ENCODE data around the gene NFIL3.

Gene NFIL3

DNA sequence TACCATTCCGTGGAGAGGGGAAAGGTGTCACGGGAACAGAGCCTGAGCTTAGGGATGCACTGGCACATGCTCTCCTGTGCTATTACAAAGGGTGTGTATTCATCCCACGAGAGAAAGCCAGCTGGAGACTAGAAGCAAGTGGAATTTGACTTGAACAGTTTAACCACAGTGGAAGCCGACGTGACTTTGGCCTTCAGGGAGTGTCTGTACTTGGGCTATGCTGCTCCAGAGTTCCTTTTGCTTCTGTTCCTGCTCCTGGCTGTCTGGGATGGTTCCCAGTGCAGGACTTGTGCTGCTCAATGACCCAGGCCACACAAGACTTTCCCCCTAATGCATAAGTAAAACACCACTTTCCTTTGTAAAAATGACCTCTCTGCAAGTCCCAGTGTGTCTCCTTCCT lies 7.9 kb upstream of the NFIL3 start:
- H3K9ac ChIP-seq (ENCODE audit: low read length), result no peak overlapping the region
- no peaks in the 10 kb centered on the region for H3K36me3 ChIP-seq (ENCODE audit: control insufficient read depth, insufficient read depth, low read length)
- H3K27me3 ChIP-seq (ENCODE audit: control insufficient read depth, insufficient read depth, low read length), result no peaks in the 10 kb centered on the region
- no peaks in the 10 kb centered on the region for H3K9me3 ChIP-seq (ENCODE audit: control insufficient read depth, low read length)
- peaks cover 12% of the 10 kb centered on the region for H3K4me1 ChIP-seq (ENCODE audit: control insufficient read depth, insufficient read depth, low read length)
- no peak overlapping the region for H3K4me3 ChIP-seq (ENCODE audit: low read length)

DNA sequence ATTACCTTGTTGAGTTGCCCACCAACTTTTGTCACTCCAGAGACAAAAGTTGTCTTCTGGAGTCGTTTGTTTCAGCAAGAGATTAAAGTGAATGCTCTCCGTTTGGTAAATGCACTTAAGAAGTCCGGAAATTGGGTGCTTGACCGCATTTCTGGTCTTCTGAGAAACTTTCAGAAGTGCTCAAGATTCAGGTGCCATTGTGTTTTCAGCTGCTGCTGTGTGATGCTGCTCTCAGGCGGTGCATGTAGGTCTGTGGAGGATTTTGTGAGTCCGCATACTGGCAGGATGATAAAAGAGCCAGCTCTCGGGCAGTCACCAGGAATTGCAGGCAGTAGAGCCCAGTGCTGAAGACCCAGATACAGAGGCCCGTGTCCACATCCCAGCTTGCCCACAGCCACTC lies 5.9 kb upstream of the NFIL3 start:
- Histone ChIP-seq H3K4me1 (ENCODE audit: control insufficient read depth, insufficient read depth, low read length) (peaks cover 16% of the 10 kb centered on the region), H3K36me3 (ENCODE audit: control insufficient read depth, insufficient read depth, low read length) (no peaks in the 10 kb centered on the region), H3K27me3 (ENCODE audit: control insufficient read depth, insufficient read depth, low read length) (peaks cover 5% of the 10 kb centered on the region)

DNA sequence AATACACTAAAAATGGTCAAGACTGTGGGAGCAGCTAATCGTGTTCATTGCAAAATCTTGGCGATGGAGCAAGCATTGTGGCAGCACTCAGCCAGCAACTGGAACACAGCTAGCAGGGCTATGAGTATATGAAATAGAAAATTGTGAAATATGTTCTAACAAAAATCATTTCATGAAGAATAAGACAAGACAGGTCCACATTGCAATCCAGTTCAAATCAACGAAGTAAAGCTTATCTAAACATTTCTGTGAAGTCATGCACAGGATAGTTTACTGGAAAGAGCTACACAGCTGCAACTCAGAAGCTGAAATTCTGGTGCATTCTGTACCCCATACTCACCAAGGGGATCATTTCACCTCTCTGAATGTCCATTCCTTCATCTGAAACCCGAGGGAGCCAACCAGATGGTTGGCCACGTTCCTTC lies 5.3 kb upstream of the NFIL3 start:
- H3K9me3 ChIP-seq (ENCODE audit: control insufficient read depth, low read length), result no peaks in the 10 kb centered on the region
- peaks cover 16% of the 10 kb centered on the region for H3K4me1 ChIP-seq (ENCODE audit: control insufficient read depth, insufficient read depth, low read length)

More for the DNA sequence above, 5.9 kb upstream of the NFIL3 start:
- Histone ChIP-seq H3K4me3 (ENCODE audit: low read length) (no peak overlapping the region), H3K9ac (ENCODE audit: low read length) (no peak overlapping the region), H3K9me3 (ENCODE audit: control insufficient read depth, low read length) (no peaks in the 10 kb centered on the region)

DNA sequence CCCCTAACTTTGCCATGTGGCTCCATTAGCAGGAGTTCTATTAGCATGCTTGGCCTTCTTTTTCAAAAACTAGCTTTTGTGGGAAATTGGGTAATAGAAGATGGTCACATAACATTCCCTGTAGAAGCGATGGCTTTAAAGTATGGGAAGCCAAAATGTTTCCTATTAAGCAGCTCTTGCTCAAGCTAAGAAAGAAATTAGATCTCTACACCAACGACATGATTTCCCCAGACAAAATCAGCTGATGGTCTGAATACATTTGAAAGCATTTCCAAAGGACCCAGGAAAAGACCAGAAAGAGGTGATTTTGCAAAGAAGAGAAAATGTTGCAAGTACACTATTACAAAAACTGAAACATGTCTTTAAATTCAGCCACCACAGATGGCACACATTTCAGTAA lies 4.8 kb upstream of the NFIL3 start:
- peaks cover 5% of the 10 kb centered on the region for H3K27me3 ChIP-seq (ENCODE audit: control insufficient read depth, insufficient read depth, low read length)
- H3K9ac ChIP-seq (ENCODE audit: low read length), result no peak overlapping the region
- no peak overlapping the region for H3K4me3 ChIP-seq (ENCODE audit: low read length)
- H3K36me3 ChIP-seq (ENCODE audit: control insufficient read depth, insufficient read depth, low read length), result no peaks in the 10 kb centered on the region
- no peaks in the 10 kb centered on the region for H3K9me3 ChIP-seq (ENCODE audit: control insufficient read depth, low read length)
- H3K4me1 ChIP-seq (ENCODE audit: control insufficient read depth, insufficient read depth, low read length), result peaks cover 16% of the 10 kb centered on the region

More for the DNA sequence above, 5.3 kb upstream of the NFIL3 start:
- H3K36me3 ChIP-seq (ENCODE audit: control insufficient read depth, insufficient read depth, low read length), result no peaks in the 10 kb centered on the region
- peaks cover 5% of the 10 kb centered on the region for H3K27me3 ChIP-seq (ENCODE audit: control insufficient read depth, insufficient read depth, low read length)
- H3K9ac ChIP-seq (ENCODE audit: low read length), result no peak overlapping the region
- no peak overlapping the region for H3K4me3 ChIP-seq (ENCODE audit: low read length)

DNA sequence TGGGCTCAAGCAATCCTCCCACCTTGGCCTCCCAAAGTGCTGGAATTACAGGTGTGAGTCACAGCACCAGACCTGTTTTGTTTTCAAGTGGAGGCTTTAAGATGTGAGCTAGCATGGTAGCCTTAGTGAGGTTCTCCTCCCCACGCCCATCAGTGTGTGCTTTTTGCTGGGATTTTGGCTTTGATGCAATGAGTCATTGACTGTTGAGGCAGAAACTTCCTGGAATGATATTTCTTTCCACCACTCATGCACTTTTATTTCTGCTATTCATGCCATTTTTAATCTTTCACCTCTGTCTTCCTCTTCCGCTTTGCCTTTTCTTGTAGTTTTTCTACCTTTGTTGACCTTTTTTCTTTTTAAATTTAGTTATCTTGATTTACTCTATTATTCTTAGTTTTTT lies 4.2 kb upstream of the NFIL3 start:
- Histone ChIP-seq H3K4me3 (ENCODE audit: low read length) (no peak overlapping the region), H3K9me3 (ENCODE audit: control insufficient read depth, low read length) (no peaks in the 10 kb centered on the region), H3K4me1 (ENCODE audit: control insufficient read depth, insufficient read depth, low read length) (peaks cover 16% of the 10 kb centered on the region), H3K36me3 (ENCODE audit: control insufficient read depth, insufficient read depth, low read length) (no peaks in the 10 kb centered on the region), H3K27me3 (ENCODE audit: control insufficient read depth, insufficient read depth, low read length) (peaks cover 5% of the 10 kb centered on the region), H3K9ac (ENCODE audit: low read length) (no peak overlapping the region)

DNA sequence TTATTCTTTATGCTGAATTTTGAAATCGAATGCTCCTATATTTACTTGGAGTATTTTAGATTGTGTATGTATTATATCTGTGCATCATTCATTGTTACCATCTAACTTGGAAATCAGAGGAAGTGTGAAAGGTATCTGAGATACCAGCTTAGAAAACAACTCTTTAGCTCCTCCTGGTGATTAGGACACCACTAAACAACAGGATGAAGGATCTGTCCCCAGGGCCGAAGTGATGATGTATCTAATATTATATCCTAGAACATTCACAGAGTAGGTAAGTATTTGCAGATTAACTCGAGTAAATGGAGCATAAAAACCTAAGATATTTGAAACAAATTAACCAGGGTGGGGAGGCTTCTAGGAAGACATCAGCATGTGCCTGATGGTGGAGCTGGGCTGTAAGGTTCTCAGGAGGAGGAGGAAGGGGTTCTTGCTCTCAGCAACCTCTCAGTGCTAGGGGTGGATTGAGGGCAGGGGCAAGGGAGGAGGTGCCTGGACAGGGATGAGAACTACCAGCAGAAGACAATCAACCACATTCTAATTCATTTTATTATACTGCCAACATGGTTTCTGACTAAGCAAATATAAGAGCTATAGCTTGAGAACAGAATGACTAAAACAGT lies 2.6 kb upstream of the NFIL3 start:
- Histone ChIP-seq H3K4me1 (ENCODE audit: control insufficient read depth, insufficient read depth, low read length) (peaks cover 20% of the 10 kb centered on the region), H3K9me3 (ENCODE audit: control insufficient read depth, low read length) (no peaks in the 10 kb centered on the region), H3K27me3 (ENCODE audit: control insufficient read depth, insufficient read depth, low read length) (peaks cover 5% of the 10 kb centered on the region), H3K9ac (ENCODE audit: low read length) (no peak overlapping the region), H3K36me3 (ENCODE audit: control insufficient read depth, insufficient read depth, low read length) (no peaks in the 10 kb centered on the region), H3K4me3 (ENCODE audit: low read length) (no peak overlapping the region)

DNA sequence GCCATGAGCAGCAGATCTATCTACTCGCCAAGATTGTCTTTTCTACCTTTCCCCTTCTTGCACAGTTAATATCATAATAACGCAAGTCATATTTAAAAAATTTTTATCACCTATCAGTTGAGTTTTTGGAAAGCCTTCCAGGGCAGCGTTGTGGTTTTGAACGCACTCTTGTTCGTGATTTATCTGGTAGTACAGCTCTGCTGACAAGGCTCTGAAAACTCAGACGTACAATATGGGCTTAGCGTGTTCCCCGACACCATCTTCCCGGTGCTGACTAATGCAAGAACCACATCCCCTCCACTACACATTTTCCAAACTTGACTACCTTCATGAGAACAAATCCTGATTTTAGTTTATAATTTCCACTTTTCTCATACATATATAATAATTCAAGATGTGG lies 1.6 kb upstream of the NFIL3 start:
- H3K36me3 ChIP-seq (ENCODE audit: control insufficient read depth, insufficient read depth, low read length), result no peaks in the 10 kb centered on the region
- peaks cover 5% of the 10 kb centered on the region for H3K27me3 ChIP-seq (ENCODE audit: control insufficient read depth, insufficient read depth, low read length)
- H3K4me3 ChIP-seq (ENCODE audit: low read length), result peak overlapping the region; percentile 60
- H3K4me1 ChIP-seq (ENCODE audit: control insufficient read depth, insufficient read depth, low read length), result peaks cover 27% of the 10 kb centered on the region
- H3K9ac ChIP-seq (ENCODE audit: low read length), result no peak overlapping the region
- no peaks in the 10 kb centered on the region for H3K9me3 ChIP-seq (ENCODE audit: control insufficient read depth, low read length)

DNA sequence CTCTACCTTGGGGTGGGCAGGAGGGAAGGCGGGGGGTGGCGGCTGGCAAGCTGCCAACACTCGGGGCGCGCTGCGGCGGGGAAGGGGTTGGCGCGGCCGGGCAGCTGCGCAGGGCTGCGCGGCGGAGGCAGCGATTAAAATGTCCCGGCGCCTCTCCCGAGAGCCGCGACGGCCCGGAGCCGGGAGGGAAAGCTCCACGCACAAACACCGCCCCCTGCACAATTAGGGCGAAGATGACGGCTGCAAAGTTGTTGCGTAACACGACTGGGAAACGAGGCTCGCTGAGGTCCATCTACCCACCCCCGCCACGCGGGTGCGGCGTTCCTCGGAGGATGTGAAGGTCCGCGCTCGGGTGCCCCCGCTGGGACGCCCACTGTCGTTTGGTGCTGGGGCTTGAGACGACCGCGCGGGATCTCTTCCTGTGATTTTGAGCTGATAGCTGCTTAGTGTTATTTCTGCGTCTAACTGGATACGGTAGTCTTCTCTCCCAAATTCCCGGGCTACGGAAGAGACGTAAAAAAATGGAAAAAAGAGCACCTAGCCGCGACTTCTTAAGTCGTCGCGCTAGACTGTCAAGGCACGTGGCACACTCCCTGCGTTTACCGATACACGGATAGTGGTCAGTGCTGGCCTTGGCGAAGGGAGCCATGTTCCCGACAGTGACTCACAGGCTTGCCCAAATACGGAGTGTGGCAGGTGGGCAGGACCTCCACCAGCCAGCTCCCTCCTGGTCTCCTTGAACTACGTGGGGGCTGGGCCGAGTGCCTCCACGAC lies 958 bp upstream of the NFIL3 start:
- Histone ChIP-seq H3K36me3 (ENCODE audit: control insufficient read depth, insufficient read depth, low read length) (no peaks in the 10 kb centered on the region), H3K4me1 (ENCODE audit: control insufficient read depth, insufficient read depth, low read length) (peaks cover 27% of the 10 kb centered on the region), H3K9ac (ENCODE audit: low read length) (peak overlapping the region; percentile 84), H3K9me3 (ENCODE audit: control insufficient read depth, low read length) (no peaks in the 10 kb centered on the region), H3K4me3 (ENCODE audit: low read length) (peak overlapping the region; percentile 60), H3K27me3 (ENCODE audit: control insufficient read depth, insufficient read depth, low read length) (peaks cover 5% of the 10 kb centered on the region)

DNA sequence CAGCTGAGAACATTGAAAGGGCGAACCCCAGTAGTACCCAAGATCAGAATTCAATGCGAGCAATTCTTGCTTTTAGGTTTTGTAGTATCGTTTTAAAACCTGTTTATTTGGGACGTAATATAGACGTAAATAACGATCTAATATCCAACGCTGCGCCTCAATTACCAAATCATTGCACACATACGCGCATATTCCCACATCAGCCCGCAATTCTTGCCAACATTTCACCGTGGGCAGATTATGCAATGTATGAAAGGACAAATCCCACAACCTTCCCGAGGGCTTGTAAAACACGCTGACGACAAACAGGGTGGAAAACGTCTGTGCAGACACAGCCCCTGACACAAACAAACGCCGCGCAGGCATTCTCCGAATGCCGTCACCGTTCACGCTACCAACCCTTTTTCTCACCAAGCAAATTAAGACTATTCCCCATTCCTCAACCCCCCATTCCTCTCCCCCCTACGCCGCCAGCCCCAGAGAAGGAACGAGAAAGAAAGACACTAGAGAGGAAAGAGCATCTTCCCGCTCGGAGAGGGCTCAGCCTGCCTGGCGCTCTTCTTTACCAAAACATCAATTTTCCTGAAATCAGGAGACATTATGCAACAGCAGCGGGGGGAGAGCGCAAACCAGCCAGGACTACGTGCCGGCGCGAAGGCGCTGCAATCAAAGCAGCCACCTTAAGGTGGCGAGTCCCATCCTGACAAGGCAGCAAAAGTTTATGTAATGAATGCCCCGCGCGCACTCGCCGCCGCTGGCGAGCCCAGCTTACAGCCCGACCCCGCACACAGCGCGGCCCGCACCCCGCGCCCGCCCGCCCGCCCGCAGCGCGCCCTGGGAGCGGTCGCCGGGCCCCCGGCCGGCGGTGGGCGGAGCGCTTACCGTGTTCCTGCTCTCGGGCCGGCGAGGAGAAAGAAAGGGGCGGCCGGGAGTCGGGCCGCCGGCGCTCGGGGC lies 597 bp downstream of the NFIL3 start:
- H3K4me1 ChIP-seq (ENCODE audit: control insufficient read depth, insufficient read depth, low read length), result peaks cover 23% of the 10 kb centered on the region

DNA sequence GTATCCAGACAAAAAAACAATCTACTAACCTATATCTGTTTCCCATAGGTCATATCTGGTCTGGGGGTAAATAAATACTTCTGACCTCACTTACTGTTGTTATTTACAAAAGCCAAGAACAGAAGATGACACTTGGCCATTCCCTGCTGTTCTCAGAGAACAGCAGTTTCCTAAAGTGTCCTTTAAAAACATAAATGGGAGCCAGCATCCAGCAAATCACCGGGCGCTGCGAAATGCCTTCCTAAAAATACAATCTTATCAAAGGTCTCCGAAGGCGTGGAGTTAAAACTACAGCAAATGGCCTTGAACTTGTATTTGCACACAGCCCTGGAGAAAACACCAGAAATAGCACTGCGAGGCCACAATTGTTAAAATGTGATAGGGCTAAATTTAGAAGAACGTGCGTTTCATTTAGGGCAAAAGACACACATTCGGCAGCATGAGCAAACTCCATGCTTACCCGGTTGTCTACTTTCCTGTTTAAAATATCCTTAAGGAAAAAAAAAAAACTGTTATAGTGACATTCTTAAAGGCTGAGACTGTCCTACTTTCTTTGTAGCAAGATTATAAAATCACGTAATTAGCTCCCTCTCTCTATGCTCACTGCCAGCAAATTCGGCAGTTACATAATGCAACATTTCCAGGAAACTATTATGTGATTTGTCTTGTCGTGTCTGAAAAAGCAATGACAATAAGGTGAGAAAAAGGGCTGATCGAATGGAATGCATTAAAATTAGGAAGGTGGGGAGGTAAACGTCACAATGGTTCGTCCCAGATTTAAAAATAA lies 1.5 kb downstream of the NFIL3 start:
- Histone ChIP-seq H3K9me3 (ENCODE audit: control insufficient read depth, low read length) (no peaks in the 10 kb centered on the region), H3K36me3 (ENCODE audit: control insufficient read depth, insufficient read depth, low read length) (no peaks in the 10 kb centered on the region), H3K4me3 (ENCODE audit: low read length) (peak overlapping the region; percentile 80), H3K9ac (ENCODE audit: low read length) (peak overlapping the region; percentile 79), H3K4me1 (ENCODE audit: control insufficient read depth, insufficient read depth, low read length) (peaks cover 15% of the 10 kb centered on the region), H3K27me3 (ENCODE audit: control insufficient read depth, insufficient read depth, low read length) (peaks cover 5% of the 10 kb centered on the region)

More for the DNA sequence above, 597 bp downstream of the NFIL3 start:
- Histone ChIP-seq H3K9me3 (ENCODE audit: control insufficient read depth, low read length) (no peaks in the 10 kb centered on the region), H3K27me3 (ENCODE audit: control insufficient read depth, insufficient read depth, low read length) (peaks cover 5% of the 10 kb centered on the region), H3K36me3 (ENCODE audit: control insufficient read depth, insufficient read depth, low read length) (no peaks in the 10 kb centered on the region), H3K9ac (ENCODE audit: low read length) (peak overlapping the region; percentile 79), H3K4me3 (ENCODE audit: low read length) (peak overlapping the region; percentile 80)

DNA sequence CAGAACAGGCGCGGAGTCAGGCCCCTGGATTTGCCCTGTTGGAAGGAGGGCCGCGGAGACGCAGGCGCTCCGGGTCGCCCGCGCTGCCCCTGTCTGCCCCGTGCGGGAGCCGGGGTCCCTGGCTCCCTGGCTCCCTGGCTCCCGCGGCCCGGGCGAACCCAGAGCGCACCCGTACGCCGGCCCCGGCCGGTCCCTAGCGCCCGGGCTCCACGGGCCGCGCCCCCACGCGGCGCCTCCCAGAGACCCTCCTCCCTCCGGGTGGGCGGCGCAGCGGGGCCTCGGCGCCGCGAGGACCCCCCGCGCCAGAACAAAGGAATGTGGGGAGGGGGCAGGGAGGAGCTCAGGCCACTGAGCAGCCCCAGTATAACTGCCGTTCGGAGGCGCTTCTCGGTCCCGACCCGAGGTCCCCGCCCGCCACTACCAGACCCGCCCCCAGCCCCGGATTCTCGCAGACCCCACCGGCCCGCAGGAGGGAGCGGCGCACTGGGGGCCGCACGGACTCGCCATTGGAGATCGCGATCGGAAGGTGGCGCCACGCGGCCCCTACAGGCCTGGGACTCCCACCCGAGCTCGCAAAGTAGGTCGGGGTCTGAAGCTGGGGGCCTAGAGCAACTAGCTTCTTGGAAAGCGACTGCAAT lies 2.4 kb downstream of the NFIL3 start:
- H3K9ac ChIP-seq (ENCODE audit: low read length), result peak overlapping the region; percentile 79
- H3K36me3 ChIP-seq (ENCODE audit: control insufficient read depth, insufficient read depth, low read length), result no peaks in the 10 kb centered on the region
- H3K9me3 ChIP-seq (ENCODE audit: control insufficient read depth, low read length), result no peaks in the 10 kb centered on the region
- peaks cover 15% of the 10 kb centered on the region for H3K4me1 ChIP-seq (ENCODE audit: control insufficient read depth, insufficient read depth, low read length)
- peaks cover 5% of the 10 kb centered on the region for H3K27me3 ChIP-seq (ENCODE audit: control insufficient read depth, insufficient read depth, low read length)
- peak overlapping the region; percentile 80 for H3K4me3 ChIP-seq (ENCODE audit: low read length)

Data from mucosa of stomach (tissue), 1 donor.